GM20000 (cell line): ENCODE data around the gene LFNG.
A peak's percentile ranks its signal among the peaks of the same experiment; 100 is the strongest.

ENCODE experiments used
- DNase-seq: peaks from one replicate; pipeline ENCODE4 v3.0.0; 2012; ENCODE audit warnings: low spot score
- CTCF ChIP-seq: IDR thresholded peaks from 2 replicates; pipeline ENCODE4 v1.5.1; 2012; ENCODE audit warnings: mild to moderate bottlenecking, control low read depth; ENCODE audit errors: extremely low read depth, missing control alignments

Gene LFNG

GRCh38 chr7:2474224-2474623 lies 45.4 kb upstream of the LFNG start:
- no peak for TF ChIP-seq CTCF
- no peak for DNase-seq

- no peak for DNase-seq
- no peak for TF ChIP-seq CTCF
These were observed 44.5 kb upstream of the LFNG start for GRCh38 chr7:2474813-2475677.

- no peak for TF ChIP-seq CTCF
- DNase-seq = no peak
These were observed 43.9 kb upstream of the LFNG start for GRCh38 chr7:2475678-2476015.

- DNase-seq = no peak
- no peak for TF ChIP-seq CTCF
These were observed 43.3 kb upstream of the LFNG start, which contains the start of gene GRIFIN for GRCh38 chr7:2476298-2476697. Gene GRIFIN, minus strand, starts transcription at chr7:2476398. Its CDS starts 15 bp downstream, at chr7:2476383.

GRCh38 chr7:2476776-2477446 lies 42.7 kb upstream of the LFNG start:
- no peak for TF ChIP-seq CTCF
- no peak for DNase-seq

GRCh38 chr7:2477447-2478398 lies 41.9 kb upstream of the LFNG start:
- DNase-seq = peak; percentile 90
- TF ChIP-seq CTCF = peak; percentile 79
